GM23248 (cell line): ENCODE data around the gene ZNF212. TPM values are rescaled to one million over a fixed set of nuclear protein-coding genes. Genes with fewer than 3 reads are reported as not detected.

Source experiments
- DNase-seq: peaks from one replicate; pipeline ENCODE4 v3.0.0-alpha.2; 2015
- H2AFZ ChIP-seq: fragments of 200-600 bp; sonication (generic); 2 replicates; pipeline ENCODE4 v1.6.1; 2016; ENCODE audit warnings: antibody characterized with exemption
- H3F3A ChIP-seq: fragments of 200-600 bp; sonication (generic); 2 replicates; pipeline ENCODE4 v1.6.1; 2016; ENCODE audit warnings: mild to moderate bottlenecking, antibody characterized with exemption, mixed run types; ENCODE audit not compliant: insufficient read depth
- H3K27ac ChIP-seq: fragments of 200-600 bp; sonication (generic); 2 replicates; pipeline ENCODE4 v1.5.1; 2016; ENCODE audit warnings: mild to moderate bottlenecking
- H3K27me3 ChIP-seq: fragments of 200-600 bp; sonication (generic); replicated peaks from 2 replicates; pipeline ENCODE4 v1.6.1; 2016; ENCODE audit warnings: mild to moderate bottlenecking; ENCODE audit not compliant: insufficient read depth
- H3K36me3 ChIP-seq: fragments of 200-600 bp; sonication (generic); 2 replicates; pipeline ENCODE4 v1.6.1; 2016; ENCODE audit warnings: low read depth, mild to moderate bottlenecking
- H3K4me1 ChIP-seq: fragments of 200-600 bp; sonication (generic); 2 replicates; pipeline ENCODE4 v1.6.1; 2016; ENCODE audit warnings: mild to moderate bottlenecking; ENCODE audit not compliant: insufficient read depth
- H3K4me2 ChIP-seq: fragments of 200-600 bp; sonication (generic); one replicate; pipeline ENCODE4 v1.6.1; 2016; ENCODE audit warnings: mild to moderate bottlenecking; ENCODE audit not compliant: unreplicated experiment
- H3K4me3 ChIP-seq: fragments of 200-600 bp; sonication (generic); 2 replicates; pipeline ENCODE4 v1.5.1; 2016; ENCODE audit warnings: mild to moderate bottlenecking
- H3K79me2 ChIP-seq: fragments of 200-600 bp; sonication (generic); 2 replicates; pipeline ENCODE4 v1.6.1; 2016; ENCODE audit warnings: mild to moderate bottlenecking; ENCODE audit not compliant: insufficient read depth
- H3K9ac ChIP-seq: fragments of 200-600 bp; sonication (generic); 2 replicates; pipeline ENCODE4 v1.6.1; 2016; ENCODE audit warnings: mild to moderate bottlenecking
- H3K9me2 ChIP-seq: fragments of 200-600 bp; sonication (generic); 2 replicates; pipeline ENCODE4 v1.6.1; 2016; ENCODE audit warnings: mixed run types, mild to moderate bottlenecking, moderate library complexity; ENCODE audit not compliant: insufficient read depth
- H3K9me3 ChIP-seq: fragments of 200-600 bp; sonication (generic); one replicate; pipeline ENCODE4 v1.6.1; 2017; ENCODE audit warnings: low read depth
- H4K20me1 ChIP-seq: fragments of 200-600 bp; sonication (generic); 2 replicates; pipeline ENCODE4 v1.6.0; 2016; ENCODE audit not compliant: insufficient read depth
- EZH2 ChIP-seq: fragments of 200-600 bp; sonication (generic); IDR thresholded peaks from 2 replicates; pipeline ENCODE4 v1.6.1; 2018; ENCODE audit warnings: antibody characterized with exemption, mild to moderate bottlenecking; ENCODE audit not compliant: insufficient read depth, poor library complexity, severe bottlenecking
- EZH2phosphoT487 ChIP-seq: fragments of 200-600 bp; sonication (generic); IDR thresholded peaks from 2 replicates; pipeline ENCODE4 v1.6.1; 2018; ENCODE audit warnings: antibody characterized with exemption, moderate library complexity, mild to moderate bottlenecking, low read depth; ENCODE audit not compliant: insufficient read depth
- WGBS, 2 experiments: methylation state at CpG; one replicate each; pipeline ENCODE4 v1.1.6; 2015 to 2017; ENCODE audit warnings: low lambda C conversion rate in 2 of 2, low coverage in 1 of 2; ENCODE audit errors: missing lambda C conversion rate in 2 of 2; 5-methylcytosine and 5-hydroxymethylcytosine counted together
- in situ Hi-C: fragments of 300-500 bp; cut with MboI; formaldehyde crosslinking; loops from 2 replicates; pipeline ENCODE4 v1.15.0; 2020
- polyA plus RNA-seq: library from polyadenylated mRNA; unstranded; fragments of >200 nt; fragmentation: Nextera tagmentation; extraction: Ambion mirVana; gene quantifications from 2 replicates; pipeline ENCODE4 v1.2.1, GENCODE V29; 2016
- total RNA-seq: library from RNA; depleted of rRNA; stranded (reverse); fragments of >200 nt; shearing (Covaris generic); gene quantifications from 2 replicates; pipeline ENCODE4 v1.2.3, GENCODE V29; 2014

Gene ZNF212
- total and polyA plus RNA-seq, 2 experiments from 2014 or later: 4.1 to 5.3 TPM

DNA sequence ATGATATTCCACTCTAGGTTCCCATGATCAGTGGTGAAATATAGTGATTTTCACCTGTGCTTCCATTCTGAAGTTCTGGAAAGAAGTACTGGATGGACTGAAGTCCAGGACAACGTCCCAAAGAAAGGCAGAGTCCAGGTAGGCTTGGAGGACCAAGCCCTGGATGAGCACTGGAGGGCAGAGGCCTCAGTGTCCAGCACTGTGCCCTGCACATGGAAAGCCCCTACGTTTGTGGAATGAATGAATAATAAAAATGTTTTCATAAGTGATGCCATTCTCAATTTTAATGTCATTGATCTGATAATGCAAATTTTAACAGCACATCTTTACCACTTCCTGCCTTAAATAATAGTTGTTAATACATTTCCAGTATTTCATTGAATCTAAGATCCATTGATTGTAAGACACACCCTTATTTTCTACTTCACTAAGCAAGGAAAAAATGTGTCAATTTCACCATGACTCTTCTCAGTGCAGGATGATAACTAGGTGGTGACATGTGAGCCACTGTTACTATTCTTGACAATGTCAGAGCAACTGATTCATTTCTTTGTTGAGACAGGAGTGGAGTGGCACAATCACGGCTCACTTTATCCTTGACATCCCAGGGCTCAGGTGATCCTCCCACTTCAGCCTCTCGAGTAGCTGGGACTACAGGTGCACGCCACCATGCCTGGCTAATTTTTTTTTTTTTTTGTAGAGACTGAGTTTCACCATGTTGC lies 57.7 kb downstream of the ZNF212 start:
- Histone ChIP-seq H3K9me3 (no peaks in the 10 kb centered on the region), H3K4me2 (no peak overlapping the region), H3K79me2 (no peaks in the 10 kb centered on the region), H3K4me1 (no peaks in the 10 kb centered on the region), H3K4me3 (no peak overlapping the region), H3K9ac (no peak overlapping the region), H3K36me3 (no peaks in the 10 kb centered on the region), H3K27ac (no peak overlapping the region), H2AFZ (no peak overlapping the region), H3F3A (no peaks in the 10 kb centered on the region), H3K27me3 (no peaks in the 10 kb centered on the region), H4K20me1 (no peaks in the 10 kb centered on the region), H3K9me2 (no peaks in the 10 kb centered on the region)
- DNase-seq: no peak
- TF ChIP-seq EZH2phosphoT487: no peak
- no peak for TF ChIP-seq EZH2
- 51 to 57% methylated on average over 5 of the region's 5 CpGs for WGBS, 2 experiments
- in situ Hi-C loops: no loop called here

DNA sequence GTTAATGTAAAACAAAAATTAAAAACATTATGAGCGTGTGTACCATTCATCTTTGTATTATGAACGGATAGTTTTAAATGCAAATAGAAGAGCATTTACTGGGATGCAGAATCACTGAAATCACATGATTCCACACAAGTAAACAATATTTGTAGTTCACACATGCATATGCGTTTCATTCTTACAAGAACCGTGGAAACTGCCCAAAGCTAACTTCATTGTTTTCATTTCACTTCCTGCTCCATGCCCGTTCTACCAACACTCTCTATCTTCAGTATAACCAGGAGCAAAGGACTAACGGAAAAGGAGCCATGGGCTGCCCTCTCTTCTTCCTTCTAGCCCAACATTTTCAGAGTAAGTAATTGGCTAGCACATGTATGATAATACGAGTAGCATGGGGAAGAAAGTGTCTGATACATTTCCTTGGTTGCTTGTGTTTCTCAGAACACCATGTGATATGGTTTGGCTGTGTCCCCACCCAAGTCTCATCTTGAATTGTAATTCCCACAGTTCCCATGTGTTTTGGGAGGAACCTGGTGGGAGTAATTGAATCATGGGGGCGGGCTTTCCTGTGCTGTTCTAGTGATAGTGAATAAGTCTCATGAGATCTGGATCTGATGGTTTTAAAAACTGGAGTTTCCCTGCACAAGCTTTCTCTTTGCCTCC lies 61.3 kb downstream of the ZNF212 start:
- Histone ChIP-seq H3K4me3 (no peak overlapping the region), H3K9me3 (no peaks in the 10 kb centered on the region), H3K4me2 (no peak overlapping the region), H3F3A (no peaks in the 10 kb centered on the region), H3K36me3 (no peaks in the 10 kb centered on the region), H4K20me1 (no peaks in the 10 kb centered on the region), H3K27me3 (no peaks in the 10 kb centered on the region), H3K9ac (no peak overlapping the region), H2AFZ (peak overlapping the region; percentile 34; the same call in 1 of the 2 replicates), H3K79me2 (no peaks in the 10 kb centered on the region), H3K9me2 (no peaks in the 10 kb centered on the region), H3K4me1 (no peaks in the 10 kb centered on the region), H3K27ac (no peak overlapping the region)
- no peak for TF ChIP-seq EZH2phosphoT487
- TF ChIP-seq EZH2: no peak
- DNase-seq: peak; percentile 22
- WGBS, 2 experiments: 46 to 49% methylated on average over 8 of the region's 8 CpGs
- in situ Hi-C loops: no loop called here

DNA sequence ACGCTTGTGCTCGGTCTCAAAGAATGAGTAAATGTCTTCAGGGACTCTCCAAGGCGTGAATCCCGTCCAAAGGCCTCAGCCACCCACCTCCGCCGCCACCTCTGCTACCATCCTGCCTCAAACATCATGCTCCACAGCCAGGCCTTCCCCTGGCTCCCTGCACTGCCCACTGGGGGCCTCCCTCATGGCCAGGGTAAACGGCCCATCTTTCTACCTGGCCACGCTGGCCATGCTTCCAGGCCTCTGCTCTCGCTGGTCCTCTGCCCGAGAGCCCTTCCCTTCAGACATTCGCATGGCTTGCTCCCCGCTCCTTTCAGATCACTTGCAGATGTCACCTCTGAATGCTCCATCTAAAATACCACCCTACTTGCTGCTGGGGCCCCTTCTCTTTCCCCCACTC lies 62.8 kb downstream of the ZNF212 start:
- Histone ChIP-seq H3K9me2 (no peaks in the 10 kb centered on the region), H3K79me2 (no peaks in the 10 kb centered on the region), H3F3A (no peaks in the 10 kb centered on the region), H3K4me1 (no peaks in the 10 kb centered on the region), H2AFZ (no peak overlapping the region), H3K27me3 (no peaks in the 10 kb centered on the region), H3K9ac (no peak overlapping the region), H3K4me3 (no peak overlapping the region), H4K20me1 (no peaks in the 10 kb centered on the region), H3K9me3 (no peaks in the 10 kb centered on the region), H3K27ac (no peak overlapping the region), H3K4me2 (no peak overlapping the region), H3K36me3 (no peaks in the 10 kb centered on the region)
- in situ Hi-C loops: no loop called here
- WGBS, 2 experiments: 57 to 59% methylated on average over 12 of the region's 12 CpGs
- DNase-seq: no peak
- TF ChIP-seq EZH2: no peak

DNA sequence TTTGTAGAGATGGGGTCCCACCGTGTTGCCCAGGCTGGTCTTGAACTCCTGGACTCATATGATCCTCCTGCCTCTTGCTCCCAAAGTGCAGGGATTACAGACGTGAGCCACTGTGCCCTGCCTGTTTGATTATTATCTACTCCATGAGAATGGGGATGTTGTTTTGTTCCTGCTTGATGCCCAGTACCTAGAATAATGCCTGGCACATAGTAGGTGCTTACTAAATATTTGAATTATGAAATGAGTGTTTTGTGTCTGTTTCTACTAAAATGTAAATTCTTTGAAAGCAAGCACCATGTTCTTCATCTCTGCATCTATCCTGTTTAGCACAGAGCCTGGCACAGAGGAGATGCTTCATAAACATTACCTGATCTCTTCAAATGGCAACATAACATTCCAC lies 63.4 kb downstream of the ZNF212 start:
- Histone ChIP-seq H3K27me3 (no peaks in the 10 kb centered on the region), H3K9me3 (no peaks in the 10 kb centered on the region), H3K4me1 (no peaks in the 10 kb centered on the region), H3K4me2 (no peak overlapping the region), H4K20me1 (no peaks in the 10 kb centered on the region), H2AFZ (no peak overlapping the region), H3K4me3 (no peak overlapping the region), H3K36me3 (no peaks in the 10 kb centered on the region), H3F3A (no peaks in the 10 kb centered on the region), H3K27ac (no peak overlapping the region), H3K79me2 (no peaks in the 10 kb centered on the region), H3K9me2 (no peaks in the 10 kb centered on the region), H3K9ac (no peak overlapping the region)
- no peak for TF ChIP-seq EZH2phosphoT487
- TF ChIP-seq EZH2: no peak
- in situ Hi-C loops: no loop called here
- DNase-seq: no peak
- WGBS, 2 experiments: 26 to 29% methylated on average over 2 of the region's 2 CpGs
